Astrocyte of the hippocampus (primary cell): ENCODE data around the gene CDH13.

ENCODE experiments used
- DNase-seq: peaks from one replicate; pipeline ENCODE4 v3.0.0; 2011; ENCODE audit warnings: low read depth, low spot score

Gene CDH13

GRCh38 chr16:83160287-83161020 lies 533.7 kb downstream of the CDH13 start:
- DNase-seq: no peak

DNA sequence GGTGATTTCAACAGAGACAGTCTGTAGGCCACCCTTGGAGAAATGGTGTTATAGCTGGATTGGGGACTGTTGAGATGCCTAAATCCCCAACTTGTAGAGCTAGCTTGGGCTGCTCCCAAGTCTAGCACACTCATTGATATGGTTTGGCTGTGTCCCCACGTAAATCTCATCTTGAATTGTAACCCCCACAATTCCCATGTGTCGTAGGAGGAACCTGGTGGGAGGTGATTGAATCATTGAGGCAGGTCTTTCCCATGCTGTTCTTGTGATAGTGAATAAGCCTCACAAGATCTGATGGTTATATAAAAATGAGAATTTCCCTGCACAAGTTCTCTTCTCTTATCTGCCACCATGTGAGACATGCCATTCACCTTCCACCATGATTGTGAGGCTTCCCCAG lies 536.0 kb downstream of the CDH13 start:
- no peak for DNase-seq

GRCh38 chr16:83164816-83165215 lies 538.0 kb downstream of the CDH13 start:
- DNase-seq: no peak

GRCh38 chr16:83171396-83171795 lies 544.6 kb downstream of the CDH13 start:
- no peak for DNase-seq

DNA sequence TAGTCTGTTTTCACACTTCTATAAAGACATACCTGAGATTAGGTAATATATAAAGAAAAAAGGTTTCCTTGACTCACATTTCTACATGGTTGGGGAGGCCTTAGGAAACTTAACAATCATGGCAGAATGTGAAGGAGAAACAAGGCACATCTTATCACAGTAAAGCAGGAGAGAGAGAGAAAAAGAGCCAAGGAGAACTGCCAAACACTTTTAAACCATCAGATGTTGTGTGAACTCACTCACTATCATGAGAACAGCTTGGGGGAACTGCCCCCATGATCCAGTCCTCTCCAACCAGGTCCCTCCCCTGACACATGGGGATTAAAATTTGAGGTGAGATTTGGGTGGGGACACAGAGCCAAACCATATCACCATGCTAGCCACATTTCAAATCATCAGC lies 547.9 kb downstream of the CDH13 start:
- DNase-seq: no peak

GRCh38 chr16:83176802-83177201 lies 550.0 kb downstream of the CDH13 start:
- no peak for DNase-seq

DNA sequence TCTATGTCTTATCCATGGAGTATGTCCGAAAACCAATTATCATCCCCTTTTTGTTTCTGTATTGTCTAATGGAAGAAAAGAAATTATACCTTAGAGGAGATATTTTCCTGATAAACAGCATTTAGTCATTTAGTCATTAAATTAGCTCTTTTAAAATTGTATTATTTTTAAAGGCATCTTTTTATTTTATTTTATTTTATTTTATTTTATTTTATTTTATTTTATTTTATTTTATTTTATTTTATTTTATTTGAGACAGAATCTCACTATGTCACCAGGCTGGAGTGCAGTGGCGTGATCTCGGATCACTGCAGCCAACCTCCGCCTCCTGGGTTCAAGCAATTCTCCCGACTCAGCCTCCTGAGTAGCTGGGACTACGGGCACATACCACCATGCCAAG lies 559.1 kb downstream of the CDH13 start:
- DNase-seq: no peak

DNA sequence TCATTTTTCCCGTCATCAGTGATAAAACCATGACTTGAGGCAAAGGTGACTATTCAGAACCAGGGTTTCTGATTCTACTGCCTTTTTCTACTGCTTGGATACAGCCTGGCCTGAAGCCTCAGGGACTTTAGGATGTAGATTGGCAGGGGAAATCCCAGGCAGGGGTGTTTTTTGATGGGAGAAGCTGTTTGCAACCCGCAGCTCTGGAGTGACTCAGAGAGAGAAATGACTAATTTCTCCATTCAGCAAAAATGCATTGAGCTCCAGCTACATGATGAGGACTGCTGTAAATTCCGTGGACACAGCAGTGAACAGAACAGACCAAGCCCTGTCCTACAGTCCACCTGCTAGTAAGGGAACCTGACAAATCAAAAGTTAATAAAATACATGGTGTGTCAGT lies 560.6 kb downstream of the CDH13 start:
- peak; percentile 84 for DNase-seq

- no peak for DNase-seq
These were observed 570.0 kb downstream of the CDH13 start for GRCh38 chr16:83196796-83197195.

GRCh38 chr16:83197450-83197849 lies 570.7 kb downstream of the CDH13 start:
- DNase-seq: no peak

DNA sequence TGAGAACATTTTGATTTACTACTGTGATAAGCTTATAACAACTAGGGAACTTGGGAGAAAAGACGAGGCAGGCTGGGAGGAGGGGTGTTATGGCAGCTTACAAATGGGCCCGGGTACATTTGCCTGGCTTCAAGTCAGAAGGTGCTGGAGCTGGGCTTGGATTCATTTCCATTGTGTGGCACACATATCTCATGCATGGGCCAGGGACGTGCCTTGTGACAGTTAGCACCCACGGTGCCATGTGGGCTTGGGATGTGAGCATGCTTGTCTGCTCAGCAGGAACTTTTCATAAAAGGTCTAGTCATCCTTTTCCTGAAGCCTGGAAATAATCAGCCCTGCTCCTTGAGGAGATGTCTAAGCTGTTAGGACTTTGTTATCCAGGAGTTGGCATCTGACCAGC lies 572.2 kb downstream of the CDH13 start:
- no peak for DNase-seq

- no peak for DNase-seq
These were observed 573.4 kb downstream of the CDH13 start for GRCh38 chr16:83200005-83200779.

- DNase-seq: no peak
These were observed 575.0 kb downstream of the CDH13 start for GRCh38 chr16:83201748-83202147.

GRCh38 chr16:83205896-83206295 lies 579.1 kb downstream of the CDH13 start:
- no peak for DNase-seq

GRCh38 chr16:83206426-83206825 lies 579.7 kb downstream of the CDH13 start:
- DNase-seq: no peak

DNA sequence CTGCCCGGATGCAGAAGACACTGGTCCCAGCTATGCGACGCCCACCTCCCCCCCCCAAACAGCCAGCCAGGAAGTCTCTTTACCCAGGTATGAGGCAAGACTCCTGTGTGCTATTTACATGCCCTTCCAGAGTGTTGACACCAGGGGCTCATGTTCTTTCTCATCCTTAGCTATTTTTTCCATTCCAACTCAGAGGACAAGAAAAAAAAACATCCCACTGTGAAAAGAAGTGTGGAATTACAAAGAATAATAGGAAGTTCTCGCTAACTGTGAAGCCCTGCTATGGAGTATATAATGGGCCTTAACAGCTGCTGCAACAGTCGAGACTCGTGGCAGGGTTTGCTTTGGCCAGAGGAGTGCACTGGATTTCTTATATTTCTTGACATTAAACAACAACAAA lies 584.9 kb downstream of the CDH13 start:
- no peak for DNase-seq

- no peak for DNase-seq
These were observed 585.6 kb downstream of the CDH13 start for GRCh38 chr16:83212301-83212841.

- no peak for DNase-seq
These were observed 587.9 kb downstream of the CDH13 start for GRCh38 chr16:83214671-83215070.

GRCh38 chr16:83215406-83216001 lies 588.7 kb downstream of the CDH13 start:
- DNase-seq: peak; percentile 62

GRCh38 chr16:83219285-83219684 lies 592.5 kb downstream of the CDH13 start:
- no peak for DNase-seq

GRCh38 chr16:83220066-83220465 lies 593.3 kb downstream of the CDH13 start:
- DNase-seq: no peak

DNA sequence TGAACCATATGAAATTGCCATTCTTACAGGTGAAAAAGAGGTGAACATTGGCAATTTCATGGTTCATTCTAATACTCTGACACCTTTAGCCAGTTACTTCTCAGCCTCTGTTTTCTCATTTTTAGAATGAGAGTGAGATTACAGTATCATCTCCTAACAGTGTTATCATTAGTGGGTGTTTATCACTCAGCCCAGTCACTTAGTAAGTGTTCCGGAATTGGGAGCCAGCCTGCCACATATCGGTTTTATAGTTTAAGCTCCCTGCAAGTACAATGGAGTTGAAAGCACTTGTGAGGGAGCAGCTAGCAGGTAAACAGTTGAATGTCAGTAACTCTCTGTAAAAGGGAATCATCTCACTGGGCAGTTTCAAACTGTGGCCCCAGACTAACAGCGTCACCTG lies 597.9 kb downstream of the CDH13 start:
- no peak for DNase-seq

DNA sequence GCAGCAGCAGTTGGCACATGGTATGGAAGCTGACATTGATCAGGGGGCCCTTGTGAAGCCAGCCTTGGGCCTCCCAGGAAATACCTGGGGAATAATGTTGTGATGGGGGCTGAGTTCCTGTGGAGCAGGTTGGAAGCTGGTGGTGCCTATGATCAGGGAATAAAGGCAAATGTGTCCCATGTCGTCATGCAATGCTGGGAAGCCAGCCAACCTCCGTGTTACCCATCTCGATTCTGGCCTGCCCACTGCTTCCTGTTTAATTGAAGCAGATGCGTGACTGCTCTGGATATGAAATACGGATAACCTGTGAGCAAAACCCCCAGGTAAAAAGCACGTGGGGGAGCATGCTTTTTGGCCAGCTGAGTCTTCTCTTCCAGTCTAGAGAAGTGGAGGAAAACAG lies 600.6 kb downstream of the CDH13 start:
- DNase-seq: no peak
